WI38 (cell line): ENCODE data around the gene ERBIN.
"Not testable (repeated sequence)": the region's sequence is repeated elsewhere in the genome, so short reads cannot be mapped to it uniquely, and the experiment has no call there.

Source experiments
- H3K4me3 ChIP-seq: 2 replicates; pipeline ENCODE4 v1.5.1; 2011; ENCODE audit warnings: low read depth, mild to moderate bottlenecking, control low read depth, low read length
- CTCF ChIP-seq: IDR thresholded peaks from 2 replicates; pipeline ENCODE4 v1.5.1; 2012; ENCODE audit warnings: low read depth, mild to moderate bottlenecking, control low read depth, low read length

ERBIN gene

GRCh38 chr5:65967288-65968066, 41.1 kb downstream of the ERBIN start:
- no peak overlapping the region for H3K4me3 ChIP-seq
- no peak for TF ChIP-seq CTCF

DNA sequence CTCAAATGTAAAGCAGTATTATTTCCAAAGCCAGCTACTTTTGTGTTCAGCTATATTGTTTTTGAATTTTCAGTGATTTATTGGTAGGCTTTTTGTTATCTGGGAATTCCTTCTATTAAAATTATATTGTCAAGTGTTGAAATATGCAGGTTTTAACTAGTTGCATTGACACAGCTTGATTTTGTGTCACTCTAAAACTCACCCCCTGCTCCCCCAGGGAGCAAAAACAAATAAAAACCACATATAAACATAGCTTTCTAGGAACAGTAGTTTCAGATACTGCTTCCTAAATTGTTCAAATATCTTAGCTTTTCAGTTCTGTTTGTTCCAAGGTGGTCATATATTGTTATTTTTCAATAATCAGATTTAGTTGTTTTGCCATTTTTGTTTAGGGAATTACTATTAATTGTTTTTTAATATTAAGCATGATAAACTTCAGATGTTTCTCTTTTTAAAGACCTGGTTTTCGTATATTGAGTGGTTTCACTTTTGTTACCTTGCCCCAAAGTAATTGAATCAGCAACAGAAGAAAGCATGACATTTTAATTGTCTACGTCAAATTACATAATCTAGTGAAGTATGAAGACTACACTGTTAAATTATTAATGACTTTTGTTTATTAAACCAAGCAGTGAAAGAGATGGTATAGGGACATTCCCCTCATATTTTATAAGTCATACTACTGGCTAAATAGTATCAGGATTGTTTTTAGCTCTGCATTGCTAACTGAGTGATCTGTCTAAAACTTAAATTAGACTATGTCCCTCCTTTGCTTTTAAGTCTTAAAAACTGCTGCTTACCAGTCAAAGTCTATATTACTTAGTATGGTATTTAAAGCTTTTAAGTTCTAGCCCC, 43.4 kb downstream of the ERBIN start:
- TF ChIP-seq CTCF: no peak
- H3K4me3 ChIP-seq: no peak overlapping the region

- no peak for TF ChIP-seq CTCF
- no peak overlapping the region for H3K4me3 ChIP-seq
Observed at GRCh38 chr5:65970481-65971367, 44.3 kb downstream of the ERBIN start.

- H3K4me3 ChIP-seq: no peak overlapping the region
- TF ChIP-seq CTCF: no peak
Observed at GRCh38 chr5:65971643-65972042, 45.3 kb downstream of the ERBIN start.

DNA sequence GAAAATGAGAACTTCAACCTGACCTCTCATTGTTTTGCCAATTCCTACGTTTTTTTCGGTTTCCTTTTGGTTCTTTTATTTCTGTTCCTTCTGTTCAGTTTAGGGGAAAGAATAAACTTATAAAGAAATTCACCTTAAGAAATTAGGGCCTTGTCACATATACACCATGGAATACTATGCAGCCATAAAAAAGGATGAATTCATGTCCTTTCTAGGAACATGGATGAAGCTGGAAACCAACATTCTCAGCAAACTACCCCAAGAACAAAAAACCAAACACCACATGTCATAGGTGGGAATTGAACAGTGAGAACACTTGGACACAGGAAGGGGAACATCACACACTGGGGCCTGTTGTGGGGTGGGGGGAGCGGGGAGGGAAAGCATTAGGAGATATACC, 46.5 kb downstream of the ERBIN start:
- not testable (repeated sequence) for H3K4me3 ChIP-seq

DNA sequence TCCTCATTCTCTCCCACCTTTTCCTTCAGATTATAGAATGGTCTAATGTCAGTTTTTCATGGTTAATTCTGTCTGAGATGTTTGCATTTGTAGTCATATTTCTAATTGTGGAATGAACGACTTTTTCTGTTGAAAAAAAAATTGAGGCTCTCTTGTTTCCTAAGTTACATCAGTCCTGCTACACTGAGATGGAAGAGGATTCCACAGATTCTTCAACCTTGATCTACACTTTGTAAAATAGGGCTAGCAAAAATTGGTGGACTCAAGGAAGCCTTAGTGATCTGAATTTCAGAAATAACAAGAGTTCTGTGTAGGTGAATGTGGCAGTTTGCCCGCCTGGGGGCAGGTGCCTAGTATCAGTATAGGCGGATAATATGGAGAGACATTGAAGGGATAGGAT, 51.9 kb downstream of the ERBIN start:
- H3K4me3 ChIP-seq: no peak overlapping the region
- no peak for TF ChIP-seq CTCF

GRCh38 chr5:65981548-65981947, 55.2 kb downstream of the ERBIN start:
- TF ChIP-seq CTCF: no peak
- H3K4me3 ChIP-seq: no peak overlapping the region
